SK-N-DZ (cell line): Measurements from ENCODE around the gene HUS1.
A peak's percentile ranks its signal among the peaks of the same experiment; 100 is the strongest.
"Not testable (repeated sequence)": the region's sequence is repeated elsewhere in the genome, so short reads cannot be mapped to it uniquely, and the experiment has no call there.

Experiments
- DNase-seq: peaks from one replicate; pipeline ENCODE4 v3.0.0-alpha.2; 2015; ENCODE audit warnings: low spot score

Gene HUS1

DNA sequence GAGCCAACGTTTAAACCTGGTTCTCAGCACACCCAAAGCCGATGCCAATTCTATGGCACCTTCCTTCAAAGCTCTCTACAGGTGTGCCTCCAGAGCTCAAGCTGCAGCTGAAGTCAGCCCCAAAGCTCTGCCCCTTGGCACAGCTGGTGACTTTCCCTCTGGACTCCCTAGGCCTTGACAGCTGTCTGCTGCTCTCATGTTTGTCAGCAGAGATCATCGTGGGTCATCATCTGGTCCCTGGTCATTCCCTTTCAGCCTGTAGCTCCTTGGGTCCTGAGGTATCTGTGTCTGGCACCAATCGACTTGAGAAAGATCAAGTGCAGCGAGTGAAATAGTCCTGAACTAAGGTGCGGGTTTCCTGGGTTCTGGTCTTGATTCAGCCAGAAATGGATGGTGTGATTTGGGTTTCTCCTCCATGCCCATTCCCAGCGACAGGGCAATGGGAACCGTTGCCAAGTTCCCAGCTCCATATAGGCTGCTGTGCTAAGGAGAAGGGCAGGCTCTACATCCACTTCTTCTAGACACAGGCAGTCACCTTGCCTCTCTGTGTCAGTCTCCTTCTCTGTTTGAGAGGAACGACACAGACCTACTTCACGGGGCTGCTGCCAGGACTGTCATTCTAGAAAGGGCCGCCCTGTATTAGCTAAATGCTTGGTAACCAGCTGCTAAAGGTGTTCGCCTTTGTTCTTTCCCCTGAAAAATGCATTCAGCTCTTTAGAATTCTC lies 34.7 kb downstream of the HUS1 start:
- DNase-seq, result no peak

GRCh38 chr7:47943676-47944474 lies 35.5 kb downstream of the HUS1 start:
- peak; percentile 22 for DNase-seq

GRCh38 chr7:47942651-47943050 lies 36.8 kb downstream of the HUS1 start:
- not testable (repeated sequence) for DNase-seq

- DNase-seq, result no peak
Measured at GRCh38 chr7:47942132-47942531, 37.3 kb downstream of the HUS1 start.

DNA sequence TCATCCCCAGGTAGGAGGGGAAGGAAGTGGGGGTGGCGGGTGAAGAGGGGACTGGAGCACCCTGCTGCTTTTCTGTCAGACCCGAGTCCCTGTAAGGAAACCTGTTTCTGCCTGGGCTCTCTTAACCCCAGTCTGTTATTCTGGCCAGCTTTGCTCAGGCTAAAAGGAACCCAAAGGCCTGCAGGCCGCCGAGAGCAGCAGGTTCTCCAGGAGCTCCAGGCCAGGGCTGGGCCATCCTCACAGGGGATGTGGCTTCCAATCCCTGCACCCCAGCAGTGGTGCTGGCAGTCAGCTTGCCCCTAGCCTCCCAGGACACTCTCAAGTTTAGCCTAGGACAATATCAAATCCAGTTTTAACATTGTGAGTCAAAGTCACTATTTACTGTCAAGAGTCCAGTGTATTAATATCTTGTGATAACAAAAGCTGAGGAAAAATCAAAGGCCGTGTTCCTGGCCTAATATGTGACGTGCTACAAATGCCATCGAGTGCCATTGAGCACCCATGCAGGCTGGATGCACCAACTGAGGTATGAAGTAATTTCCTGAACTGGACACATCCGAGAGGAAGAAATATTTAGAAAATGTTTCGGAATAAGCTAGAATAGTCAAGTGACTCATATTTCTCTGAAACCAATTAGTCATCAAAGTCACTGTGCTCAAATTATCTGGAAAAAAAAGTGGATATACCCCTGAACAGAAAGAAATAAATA lies 38.1 kb downstream of the HUS1 start:
- DNase-seq, result no peak

GRCh38 chr7:47940088-47941013 lies 39.1 kb downstream of the HUS1 start:
- DNase-seq, result no peak

GRCh38 chr7:47939425-47940036 lies 39.9 kb downstream of the HUS1 start:
- no peak for DNase-seq

GRCh38 chr7:47938574-47939165 lies 40.7 kb downstream of the HUS1 start:
- no peak for DNase-seq

DNA sequence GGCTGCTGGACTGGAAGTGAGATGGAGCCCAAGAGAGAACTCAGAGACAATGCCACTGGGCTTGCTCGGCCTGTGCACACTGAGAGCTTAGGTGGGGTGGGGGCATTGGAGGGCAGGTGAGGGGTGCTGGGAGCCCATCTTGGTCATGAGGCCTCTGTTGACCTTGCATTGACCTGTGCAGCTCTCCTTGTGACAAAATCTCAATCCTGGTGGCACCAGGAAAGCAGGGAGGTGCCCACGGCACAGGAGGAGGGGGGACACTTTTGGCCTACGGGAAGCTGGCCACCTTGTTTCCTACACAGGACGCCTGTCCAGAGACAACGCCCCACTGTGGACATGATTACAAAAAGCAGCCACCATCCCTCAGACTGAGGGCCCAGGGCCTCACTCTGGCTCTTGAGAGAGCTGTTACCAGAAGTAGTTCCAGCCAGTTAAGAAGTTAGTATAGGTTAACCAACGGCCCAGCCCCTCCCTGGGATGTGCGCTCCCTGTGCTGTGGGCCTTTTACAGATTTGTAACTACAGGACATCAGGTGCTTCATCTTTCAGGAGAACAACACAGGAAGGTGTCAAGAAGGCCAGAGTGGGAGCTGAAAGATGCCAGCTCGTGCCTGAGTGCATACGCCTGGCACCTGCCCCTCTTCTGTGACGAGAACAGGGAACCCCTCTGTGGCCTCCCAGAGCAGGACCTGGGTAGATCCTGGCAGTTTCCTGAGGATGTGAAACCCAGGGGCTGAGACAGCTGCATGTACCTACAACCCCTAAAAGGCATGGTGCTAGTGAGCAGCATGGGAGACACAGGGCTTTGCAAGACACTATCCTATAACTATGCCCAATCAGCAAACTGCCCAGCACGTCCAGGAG lies 41.5 kb downstream of the HUS1 start:
- DNase-seq, result no peak

DNA sequence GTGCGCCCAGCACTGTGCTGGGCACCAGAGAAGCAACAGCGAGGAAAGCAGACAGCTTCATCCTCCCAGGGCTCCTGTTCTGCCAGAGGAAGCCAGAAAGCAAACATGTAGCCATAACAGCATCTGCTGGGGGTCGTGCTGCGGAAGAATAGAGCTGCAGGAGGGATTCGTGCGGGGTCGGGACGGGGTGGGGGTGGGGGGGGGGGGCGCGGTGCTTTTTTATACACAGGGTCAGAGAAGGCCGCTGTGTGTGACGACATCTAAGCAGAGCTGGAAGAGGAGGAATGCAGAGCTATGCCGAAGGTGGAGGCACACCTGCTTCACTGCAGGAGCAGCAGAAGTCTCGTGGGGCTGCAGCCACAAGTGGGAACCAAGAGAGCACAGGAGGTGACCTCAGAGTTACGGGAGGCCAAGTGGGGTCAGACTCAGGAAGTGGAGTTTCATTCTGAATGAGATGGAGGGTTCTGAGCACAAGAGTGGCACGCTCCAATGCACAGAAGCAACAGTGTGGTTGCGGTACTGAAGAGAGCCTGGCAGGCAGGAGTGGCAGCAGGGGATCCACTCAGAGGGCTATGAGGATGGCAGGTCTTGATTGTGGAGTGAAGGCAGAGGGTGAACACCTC lies 42.2 kb downstream of the HUS1 start:
- DNase-seq, result no peak

- no peak for DNase-seq
Measured at GRCh38 chr7:47936323-47936722, 43.1 kb downstream of the HUS1 start.

DNA sequence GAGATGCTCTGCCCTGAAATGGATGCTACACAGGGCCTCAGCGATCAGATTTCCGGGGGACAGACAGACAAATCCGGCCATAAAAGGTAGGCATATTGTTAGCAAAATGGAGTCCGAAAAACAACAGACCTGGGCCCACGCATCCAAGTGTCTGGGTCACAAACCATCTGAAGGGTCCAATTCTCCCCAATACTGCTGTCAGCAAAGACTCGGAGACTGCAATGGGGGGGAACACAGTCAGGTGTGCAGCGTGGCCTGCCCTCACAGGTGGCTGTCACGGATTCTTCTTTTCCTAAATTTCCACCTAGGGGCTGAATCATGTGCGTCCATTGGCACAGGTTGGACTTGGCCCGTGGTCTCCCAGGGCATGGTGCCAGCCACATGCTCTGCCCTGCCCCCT lies 44.1 kb downstream of the HUS1 start:
- no peak for DNase-seq

DNA sequence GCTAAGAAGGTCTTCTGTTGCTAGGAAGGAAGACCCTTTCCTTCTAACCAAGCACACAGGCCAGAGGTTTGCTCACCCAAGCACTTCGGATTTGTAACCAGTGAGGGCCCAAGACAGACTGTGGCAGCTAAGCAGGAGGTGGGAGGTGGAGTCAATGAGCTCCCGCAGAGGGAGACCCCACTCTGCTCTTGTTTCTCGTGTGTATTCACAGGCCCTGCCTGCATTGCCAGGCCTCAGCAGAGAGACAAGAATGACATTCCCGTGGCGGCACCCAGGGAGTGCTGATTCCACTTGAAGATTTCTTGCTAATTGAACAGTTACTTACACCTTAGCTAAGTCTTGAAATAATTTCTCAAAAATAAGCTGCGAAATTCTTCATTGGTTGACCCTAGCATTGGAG lies 44.6 kb downstream of the HUS1 start:
- DNase-seq, result no peak

GRCh38 chr7:47933215-47933614 lies 46.2 kb downstream of the HUS1 start:
- no peak for DNase-seq

DNA sequence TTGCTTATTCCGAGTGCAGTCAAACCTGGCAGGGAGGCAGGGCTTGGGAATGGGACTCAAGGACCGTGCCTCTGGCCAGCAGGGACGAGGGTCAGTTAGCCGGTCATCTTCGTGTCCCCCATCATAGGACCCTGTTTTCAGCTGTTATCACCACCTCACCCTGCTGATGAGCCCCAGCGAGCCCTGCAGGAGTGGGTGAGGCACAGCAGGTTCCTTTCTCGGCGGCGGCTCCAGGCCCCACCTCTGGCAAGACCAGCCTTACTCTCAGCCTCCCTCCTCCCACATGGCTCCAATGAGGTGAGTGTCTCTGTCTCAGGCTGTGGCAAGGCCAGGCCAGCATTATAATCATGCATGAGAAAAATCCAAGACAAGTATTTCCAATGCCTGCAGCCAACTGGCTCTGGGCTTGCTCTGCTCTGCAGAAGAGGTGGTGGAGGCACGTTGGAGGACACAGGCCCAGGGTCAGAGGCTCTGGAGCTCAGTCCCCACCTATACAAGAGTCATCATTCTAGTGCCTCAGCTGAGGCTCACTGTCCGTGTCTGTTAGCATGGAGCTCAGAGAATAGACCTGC lies 46.9 kb downstream of the HUS1 start:
- no peak for DNase-seq

- DNase-seq, result no peak
Measured at GRCh38 chr7:47932016-47932415, 47.4 kb downstream of the HUS1 start.

DNA sequence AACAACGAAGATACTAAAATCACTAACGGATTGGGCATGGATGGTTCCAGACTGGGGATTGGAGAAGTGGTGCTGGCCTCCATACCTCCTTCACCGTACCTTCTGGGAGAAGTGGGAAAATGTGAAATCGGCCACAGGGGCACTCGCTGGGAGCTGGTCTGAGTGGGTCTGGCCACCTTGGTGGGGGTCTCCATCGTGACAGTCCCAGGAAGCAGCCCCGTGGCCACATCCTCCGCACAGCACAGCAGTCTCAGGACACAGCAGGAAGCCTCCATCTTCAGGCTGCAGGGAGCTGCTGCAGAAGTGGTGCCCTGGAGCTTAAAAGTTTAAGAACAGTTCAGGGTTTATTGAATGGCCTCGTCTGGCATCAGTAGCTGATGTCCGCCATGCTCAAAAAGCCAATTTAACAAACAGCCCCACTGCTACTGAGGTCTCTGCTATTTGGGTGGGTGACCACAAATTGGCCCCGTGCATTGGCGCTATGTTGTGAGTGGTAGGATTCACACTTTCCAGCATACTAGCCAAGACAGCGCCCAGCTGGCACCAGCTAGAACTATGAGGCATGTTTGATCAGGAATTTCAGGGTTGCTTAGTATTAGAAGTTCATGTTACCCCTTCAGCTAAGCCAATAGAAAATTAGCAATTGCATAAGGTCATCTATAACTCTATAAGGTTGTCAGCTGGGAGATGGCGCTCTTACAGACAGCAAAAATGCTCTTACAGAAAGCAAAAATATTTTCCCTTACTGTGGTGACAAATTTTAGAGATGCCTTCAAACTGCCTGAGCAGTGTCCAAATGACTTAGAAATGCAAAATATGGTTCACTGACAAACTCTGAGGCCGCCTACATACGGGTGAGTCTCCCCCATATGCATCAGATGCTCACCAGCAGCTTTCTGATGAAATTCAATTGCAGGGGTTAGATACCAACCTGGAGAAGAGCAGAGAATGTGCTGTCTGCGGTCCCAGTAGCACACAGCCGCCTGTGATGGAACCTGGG lies 48.1 kb downstream of the HUS1 start:
- no peak for DNase-seq
